Measurements from ENCODE around the gene SAMD11. TPM values are rescaled to one million over a fixed set of nuclear protein-coding genes. Genes with fewer than 3 reads are reported as not detected.

SAMD11 gene
- total and polyA plus RNA-seq, 2 of the 8 experiments (the other 6 are each of a cell fraction or from before 2014, with no cell fraction given), result 0.18 to 0.30 TPM

DNA sequence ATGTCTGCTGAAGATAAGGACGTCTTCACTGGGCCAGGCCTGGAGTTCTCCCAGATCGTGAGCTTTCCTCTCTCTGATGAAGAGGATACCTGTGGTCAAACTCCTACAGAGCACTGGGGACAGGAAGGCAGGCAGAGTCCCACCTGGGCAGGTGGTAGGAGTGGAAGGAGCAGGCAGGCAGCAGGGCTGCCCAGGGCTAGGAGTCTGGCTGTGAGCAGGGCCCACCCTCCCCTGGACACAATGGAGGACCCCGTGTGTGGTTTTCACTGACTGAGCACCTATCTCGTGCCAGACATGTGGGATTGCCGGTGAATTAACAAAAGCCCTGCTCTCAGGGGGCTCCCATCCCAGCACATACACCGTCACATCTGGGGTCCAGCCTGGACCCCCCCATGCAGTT is 4.9 kb upstream of the SAMD11 start:
- 93% methylated on average over 6 of the region's 6 CpGs; no CpG with 5 or more reads in 1 of the 2 experiments for WGBS, 2 experiments (ENCODE audit: extremely low coverage in 1 of 2, insufficient coverage in 1 of 2, insufficient read length in 1 of 2, insufficient replicate concordance in 2 of 2, low coverage in 1 of 2, low lambda C conversion rate in 2 of 2, missing lambda C conversion rate in 1 of 2)

More for the DNA sequence above, 4.9 kb upstream of the SAMD11 start:
- Histone ChIP-seq H3K4ac (replicated peaks; ENCODE audit: insufficient read length, low read depth, low read length) (no peak overlapping the region), H2AFZ (ENCODE audit: low read length) (no peak overlapping the region), H4K5ac (ENCODE audit: insufficient read length, low read depth, low read length) (no peak overlapping the region), H2AK5ac (ENCODE audit: low read depth, low read length) (no peak overlapping the region), H2BK20ac (ENCODE audit: low read length) (no peak overlapping the region), H3K4me2 (ENCODE audit: insufficient read depth in 1 of 2, low read depth in 2 of 2, low read length in 2 of 2) (no peak overlapping the region), H2BK120ac (replicated peaks; ENCODE audit: low read depth, low read length) (no peak overlapping the region), H2BK15ac (ENCODE audit: low read length) (0 out of 2 replicates have a peak overlapping the region, but pooled peaks have one; percentile 16), H3K79me2 (ENCODE audit: control insufficient read depth in 1 of 2, insufficient read depth in 2 of 2, low read length in 2 of 2) (no peaks in the 10 kb centered on the region), H3K4me1 (replicated peaks in 1 of 4; ENCODE audit: control insufficient read depth in 3 of 4, insufficient read depth in 4 of 4, low read length in 3 of 4) (peaks cover 0 to 19% (median 16%) of the 10 kb centered on the region in 4 experiments; a peak in 6 of 7 replicates), H2BK12ac (ENCODE audit: low read depth, low read length) (no peak overlapping the region), H2BK5ac (ENCODE audit: low read depth, low read length) (no peak overlapping the region), H3K23ac (ENCODE audit: insufficient read length) (no peak overlapping the region), H3K56ac (replicated peaks; ENCODE audit: insufficient read length, low read depth, low read length) (no peak overlapping the region), H3K14ac (ENCODE audit: insufficient read length) (no peak overlapping the region), H3K27me3 (replicated peaks in 1 of 4; ENCODE audit: control insufficient read depth in 3 of 4, extremely low read depth in 1 of 4, insufficient read depth in 3 of 4, low read length in 3 of 4) (peaks cover 41 to 96% (median 83%) of the 10 kb centered on the region in 4 experiments), H3K27ac (ENCODE audit: low read depth, low read length) (no peak overlapping the region), H4K8ac (ENCODE audit: extremely low read depth, insufficient read depth, low read length) (no peak overlapping the region), H3K9ac (replicated peaks in 1 of 4; ENCODE audit: extremely low read depth in 1 of 4, low read depth in 3 of 4, low read length in 3 of 4) (no peak overlapping the region), H3K9me3 (ENCODE audit: insufficient read depth in 2 of 2, low read depth in 1 of 2, low read length in 1 of 2) (no peaks in the 10 kb centered on the region), H4K20me1 (replicated peaks in 1 of 2; ENCODE audit: control insufficient read depth in 1 of 2, insufficient read depth in 2 of 2, low read length in 2 of 2) (peaks cover 13 to 24% of the 10 kb centered on the region in 2 experiments), H3K18ac (ENCODE audit: extremely low read depth, low read length) (no peak overlapping the region), H3K4me3 (ENCODE audit: extremely low read depth in 1 of 4, insufficient read depth in 2 of 4, low read depth in 3 of 4, low read length in 4 of 4) (no peak overlapping the region), H3K23me2 (ENCODE audit: low read depth, low read length) (no peaks in the 10 kb centered on the region; the same call in 1 of the 2 replicates), H3K79me1 (ENCODE audit: low read depth, low read length) (no peaks in the 10 kb centered on the region), H3K36me3 (ENCODE audit: control insufficient read depth in 2 of 4, insufficient read depth in 4 of 4, low read length in 3 of 4) (no peaks in the 10 kb centered on the region), H4K91ac (replicated peaks; ENCODE audit: insufficient read length, low read length) (no peak overlapping the region)
- TF ChIP-seq NANOG (IDR thresholded peaks at IDR 0.05; ENCODE audit: insufficient read depth, low read depth, low read length, poor library complexity, severe bottlenecking), result no peak
- TF ChIP-seq CHD1 (IDR thresholded peaks at IDR 0.05; ENCODE audit: low read depth, low read length), result no peak
- ChIA-PET CTCF (ENCODE audit: partially characterized antibody) (interaction anchor here (0.6 to 3.0 kb wide), 6 partner anchors 12 to 53 kb away, joined by 3 to 20 read pairs (median 3); no protein-coding TSS in a partner anchor), POLR2A (ENCODE audit: partially characterized antibody) (interaction anchor here (1.1 to 2.0 kb wide), 4 partner anchors 13 to 74 kb away, joined by 3 to 10 read pairs (median 4); no protein-coding TSS in a partner anchor)
- DNase-seq (ENCODE audit: low read depth in 1 of 2, low spot score in 2 of 2) (no peak), FAIRE-seq (no peak)
